ENCODE measurements around the gene SLC17A2.

The SLC17A2 gene

GRCh38 chr6:25875926-25876602, 54.4 kb downstream of the SLC17A2 start:
- POLR2A ChIA-PET: no interaction called here
- CTCF ChIA-PET: no interaction called here

GRCh38 chr6:25875563-25875905, 55.0 kb downstream of the SLC17A2 start:
- CTCF ChIA-PET: no interaction called here
- DNase-seq (ENCODE audit: low read depth, low spot score): no peak
- POLR2A ChIA-PET: no interaction called here
- no peak for TF ChIP-seq CTCF (IDR thresholded peaks at IDR 0.05; ENCODE audit: insufficient read depth, low read length, missing control alignments)
- no peak overlapping the region for H3K4me3 ChIP-seq (ENCODE audit: low read depth, low read length)

More at GRCh38 chr6:25875926-25876602, 54.4 kb downstream of the SLC17A2 start:
- TF ChIP-seq CTCF (IDR thresholded peaks at IDR 0.05; ENCODE audit: insufficient read depth, low read length, missing control alignments): no peak
- H3K4me3 ChIP-seq (ENCODE audit: low read depth, low read length): no peak overlapping the region
- DNase-seq (ENCODE audit: low read depth, low spot score): no peak

GRCh38 chr6:25874822-25875562, 55.5 kb downstream of the SLC17A2 start:
- DNase-seq (ENCODE audit: low read depth, low spot score): no peak
- no peak for TF ChIP-seq CTCF (IDR thresholded peaks at IDR 0.05; ENCODE audit: insufficient read depth, low read length, missing control alignments)

GRCh38 chr6:25874118-25874517, 56.4 kb downstream of the SLC17A2 start, which contains the start of gene SLC17A3:
SLC17A3 (minus strand) TSS chr6:25874243; CDS start chr6:25868387, 5,856 bp downstream.
- CTCF ChIA-PET: interaction anchor here (0.6 kb wide), 1 partner anchor 16 kb away, joined by 3 read pairs; no protein-coding TSS in a partner anchor
- no peak within 1 kb of the TSS for H3K4me3 ChIP-seq (ENCODE audit: low read depth, low read length)
- DNase-seq (ENCODE audit: low read depth, low spot score): no peak
- no peak for TF ChIP-seq CTCF (IDR thresholded peaks at IDR 0.05; ENCODE audit: insufficient read depth, low read length, missing control alignments)
- POLR2A ChIA-PET: no interaction called here

More at GRCh38 chr6:25874822-25875562, 55.5 kb downstream of the SLC17A2 start:
- ChIA-PET CTCF (interaction anchor here (0.6 kb wide), 1 partner anchor 15 kb away, joined by 3 read pairs; no protein-coding TSS in a partner anchor), POLR2A (no interaction called here)
- H3K4me3 ChIP-seq (ENCODE audit: low read depth, low read length): no peak overlapping the region

- POLR2A ChIA-PET: no interaction called here
- DNase-seq (ENCODE audit: low read depth, low spot score): no peak
These were observed 57.7 kb downstream of the SLC17A2 start for GRCh38 chr6:25872814-25873213.

More at GRCh38 chr6:25872814-25873213, 57.7 kb downstream of the SLC17A2 start:
- no peak overlapping the region for H3K4me3 ChIP-seq (ENCODE audit: low read depth, low read length)
- no peak for TF ChIP-seq CTCF (IDR thresholded peaks at IDR 0.05; ENCODE audit: insufficient read depth, low read length, missing control alignments)
- CTCF ChIA-PET: no interaction called here

All from AG04449 (cell line).